ENCODE measurements around the gene NES. TPM values are rescaled to one million over a fixed set of nuclear protein-coding genes. Genes with fewer than 3 reads are reported as not detected.
A peak's percentile ranks its signal among the peaks of the same experiment; 100 is the strongest.

Gene NES
- total RNA-seq, 1 donor from 2014 or later = 76.8 TPM

GRCh38 chr1:156658496-156658895 is 18.7 kb downstream of the NES start:
- no peak for DNase-seq (ENCODE audit: low read depth)
- H3K4me3 ChIP-seq (ENCODE audit: low read depth, low read length) = no peak overlapping the region
- no peaks in the 10 kb centered on the region for H3K36me3 ChIP-seq (ENCODE audit: control insufficient read depth, insufficient read depth, low read length)
- no peak for TF ChIP-seq CTCF (IDR thresholded peaks at IDR 0.05; ENCODE audit: insufficient read depth, low read length, poor library complexity, severe bottlenecking)
- peaks cover 32% of the 10 kb centered on the region for H3K27me3 ChIP-seq (ENCODE audit: control insufficient read depth, insufficient read depth, low read length)

- DNase-seq (ENCODE audit: low read depth) = no peak
- Histone ChIP-seq H3K36me3 (ENCODE audit: control insufficient read depth, insufficient read depth, low read length) (no peaks in the 10 kb centered on the region), H3K27me3 (ENCODE audit: control insufficient read depth, insufficient read depth, low read length) (peaks cover 32% of the 10 kb centered on the region), H3K4me3 (ENCODE audit: low read depth, low read length) (no peak overlapping the region)
- no peak for TF ChIP-seq CTCF (IDR thresholded peaks at IDR 0.05; ENCODE audit: insufficient read depth, low read length, poor library complexity, severe bottlenecking)
These were observed 19.4 kb downstream of the NES start for GRCh38 chr1:156657741-156658319.

GRCh38 chr1:156656806-156657740 is 20.1 kb downstream of the NES start:
- peak; percentile 99 for TF ChIP-seq CTCF (IDR thresholded peaks at IDR 0.05; ENCODE audit: insufficient read depth, low read length, poor library complexity, severe bottlenecking)
- H3K27me3 ChIP-seq (ENCODE audit: control insufficient read depth, insufficient read depth, low read length) = peaks cover 36% of the 10 kb centered on the region
- DNase-seq (ENCODE audit: low read depth) = no peak
- H3K36me3 ChIP-seq (ENCODE audit: control insufficient read depth, insufficient read depth, low read length) = no peaks in the 10 kb centered on the region
- no peak overlapping the region for H3K4me3 ChIP-seq (ENCODE audit: low read depth, low read length)

- Histone ChIP-seq H3K36me3 (ENCODE audit: control insufficient read depth, insufficient read depth, low read length) (no peaks in the 10 kb centered on the region), H3K4me3 (ENCODE audit: low read depth, low read length) (no peak overlapping the region), H3K27me3 (ENCODE audit: control insufficient read depth, insufficient read depth, low read length) (peaks cover 45% of the 10 kb centered on the region)
- no peak for DNase-seq (ENCODE audit: low read depth)
- TF ChIP-seq CTCF (IDR thresholded peaks at IDR 0.05; ENCODE audit: insufficient read depth, low read length, poor library complexity, severe bottlenecking) = no peak
These were observed 21.2 kb downstream of the NES start for GRCh38 chr1:156655904-156656516.

- H3K27me3 ChIP-seq (ENCODE audit: control insufficient read depth, insufficient read depth, low read length) = peaks cover 45% of the 10 kb centered on the region
These were observed 21.9 kb downstream of the NES start for GRCh38 chr1:156655151-156655903.

More at GRCh38 chr1:156655151-156655903, 21.9 kb downstream of the NES start:
- Histone ChIP-seq H3K36me3 (ENCODE audit: control insufficient read depth, insufficient read depth, low read length) (no peaks in the 10 kb centered on the region), H3K4me3 (ENCODE audit: low read depth, low read length) (no peak overlapping the region)
- TF ChIP-seq CTCF (IDR thresholded peaks at IDR 0.05; ENCODE audit: insufficient read depth, low read length, poor library complexity, severe bottlenecking) = no peak
- DNase-seq (ENCODE audit: low read depth) = no peak

Data from kidney epithelial cell (primary cell).